Central memory CD4-positive, alpha-beta T cell (primary cell): ENCODE measurements around the gene C2CD4B.

ENCODE experiments used
- DNase-seq: peaks from one replicate; pipeline ENCODE4 v3.0.0; 2022

Gene C2CD4B

GRCh38 chr15:62115847-62116246 lies 49.2 kb downstream of the C2CD4B start:
- DNase-seq, result no peak
